ENCODE measurements around the gene SYK. TPM values are rescaled to one million over a fixed set of nuclear protein-coding genes. Genes with fewer than 3 reads are reported as not detected.
A peak's percentile ranks its signal among the peaks of the same experiment; 100 is the strongest.

The SYK gene
- total and polyA plus RNA-seq, 2 donors (not counting 1 experiment from before 2014, with no cell fraction given), result 60.3 to 242 TPM

DNA sequence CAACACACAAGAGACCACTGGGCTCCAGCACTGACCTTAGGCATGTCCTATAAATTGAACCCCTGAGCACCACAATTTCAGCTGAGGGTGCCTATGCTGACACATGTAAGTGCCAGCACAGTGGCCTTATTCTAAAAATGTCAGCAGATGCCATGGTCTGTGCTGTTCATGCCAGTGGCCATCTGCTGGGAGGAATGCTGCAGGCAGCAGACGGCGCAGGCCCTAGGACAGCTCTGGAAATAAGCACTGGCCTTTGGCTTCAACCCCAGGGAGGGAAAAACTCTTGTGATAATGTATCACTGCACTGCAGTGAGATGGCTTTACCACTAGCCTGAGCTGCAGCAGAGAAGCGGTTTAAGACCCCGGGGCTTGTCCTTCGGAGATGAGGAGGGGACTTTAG, 98.5 kb downstream of the SYK start:
- intact Hi-C loops (cut with micrococcal nuclease), result no loop called here
- no peak for ATAC-seq (ENCODE audit: low read depth)
- Histone ChIP-seq H3K4me3 (ENCODE audit: control extremely low read depth in 1 of 5, extremely low read depth in 1 of 5, insufficient read depth in 1 of 5, low read depth in 2 of 5, low read length in 4 of 5) (no peak overlapping the region), H3K4me2 (replicated peaks; ENCODE audit: low read depth, low read length, poor library complexity, severe bottlenecking) (no peak overlapping the region), H4K20me1 (ENCODE audit: control insufficient read depth, insufficient read depth, low read length, poor library complexity, severe bottlenecking) (peaks cover 4% of the 10 kb centered on the region), H3K36me3 (replicated peaks in 1 of 2; ENCODE audit: control extremely low read depth in 1 of 2, control insufficient read depth in 1 of 2, extremely low read depth in 1 of 2, insufficient read depth in 2 of 2, low read length in 1 of 2) (peaks cover 7 to 46% of the 10 kb centered on the region in 2 experiments), H2AFZ (ENCODE audit: insufficient read depth, low read depth, low read length, poor library complexity, severe bottlenecking) (no peak overlapping the region), H3K9me3 (ENCODE audit: control extremely low read depth in 1 of 3, control insufficient read depth in 2 of 3, insufficient read depth in 1 of 3, low read length in 2 of 3) (peaks cover 0 to 3% (median 0%) of the 10 kb centered on the region in 3 donors), H3K9ac (ENCODE audit: low read length) (no peak overlapping the region), H3K4me1 (ENCODE audit: control insufficient read depth in 2 of 2, insufficient read depth in 2 of 2, low read length in 2 of 2) (no peaks in the 10 kb centered on the region), H3K27me3 (replicated peaks in 1 of 4; ENCODE audit: control extremely low read depth in 1 of 4, control insufficient read depth in 3 of 4, insufficient read depth in 4 of 4, low read length in 3 of 4) (no peaks in the 10 kb centered on the region), H3K79me2 (ENCODE audit: control insufficient read depth, insufficient read depth, low read length) (no peaks in the 10 kb centered on the region), H3K27ac (ENCODE audit: low read length in 2 of 2) (no peak overlapping the region)
- Mint-ChIP-seq H3K27me3 (no peaks in the 10 kb centered on the region), H3K4me3 (no peak overlapping the region), H3K9me3 (ENCODE audit: insufficient read depth) (no peaks in the 10 kb centered on the region), H3K4me1 (peaks cover 7% of the 10 kb centered on the region), H3K27ac (no peak overlapping the region)
- ChIA-PET POLR2A (no interaction called here), CTCF (interaction anchor here (1.4 kb wide), 1 partner anchor 15 kb away, joined by 4 read pairs; no protein-coding TSS in a partner anchor)
- TF ChIP-seq, protein P1, sequence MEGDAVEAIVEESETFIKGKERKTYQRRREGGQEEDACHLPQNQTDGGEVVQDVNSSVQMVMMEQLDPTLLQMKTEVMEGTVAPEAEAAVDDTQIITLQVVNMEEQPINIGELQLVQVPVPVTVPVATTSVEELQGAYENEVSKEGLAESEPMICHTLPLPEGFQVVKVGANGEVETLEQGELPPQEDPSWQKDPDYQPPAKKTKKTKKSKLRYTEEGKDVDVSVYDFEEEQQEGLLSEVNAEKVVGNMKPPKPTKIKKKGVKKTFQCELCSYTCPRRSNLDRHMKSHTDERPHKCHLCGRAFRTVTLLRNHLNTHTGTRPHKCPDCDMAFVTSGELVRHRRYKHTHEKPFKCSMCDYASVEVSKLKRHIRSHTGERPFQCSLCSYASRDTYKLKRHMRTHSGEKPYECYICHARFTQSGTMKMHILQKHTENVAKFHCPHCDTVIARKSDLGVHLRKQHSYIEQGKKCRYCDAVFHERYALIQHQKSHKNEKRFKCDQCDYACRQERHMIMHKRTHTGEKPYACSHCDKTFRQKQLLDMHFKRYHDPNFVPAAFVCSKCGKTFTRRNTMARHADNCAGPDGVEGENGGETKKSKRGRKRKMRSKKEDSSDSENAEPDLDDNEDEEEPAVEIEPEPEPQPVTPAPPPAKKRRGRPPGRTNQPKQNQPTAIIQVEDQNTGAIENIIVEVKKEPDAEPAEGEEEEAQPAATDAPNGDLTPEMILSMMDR (IDR thresholded peaks at IDR 0.05), result no peak
- no peak for TF ChIP-seq EZH2 (IDR thresholded peaks at IDR 0.05; ENCODE audit: borderline replicate concordance, insufficient read depth, low read depth, low read length, poor library complexity, severe bottlenecking)
- WGBS (ENCODE audit: insufficient coverage), result 63% methylated on average over 5 of the region's 5 CpGs
- DNase-seq, result no peak

DNA sequence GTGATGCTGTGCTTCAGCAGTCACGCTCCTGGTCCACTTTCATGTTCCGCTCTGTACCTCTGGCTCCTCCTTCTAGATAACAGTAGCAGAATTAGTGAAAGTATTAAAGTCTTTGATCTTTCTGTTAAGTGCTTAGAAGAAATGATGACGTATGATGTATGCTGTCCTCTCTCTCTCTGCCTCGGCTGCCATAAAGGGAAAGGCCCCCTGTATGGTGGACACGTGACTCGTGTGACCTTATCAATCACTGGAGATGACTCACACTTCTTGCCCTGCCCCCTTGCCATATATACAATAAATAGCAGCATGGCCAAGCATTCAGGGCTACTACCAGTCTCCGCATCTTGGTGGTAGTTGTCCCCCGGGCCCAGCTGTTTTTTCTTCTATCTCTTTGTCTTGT, 100.3 kb downstream of the SYK start:
- POLR2A ChIA-PET, result no interaction called here
- no peaks in the 10 kb centered on the region for H3K27me3 ChIP-seq (replicated peaks in 1 of 4; ENCODE audit: control extremely low read depth in 1 of 4, control insufficient read depth in 3 of 4, insufficient read depth in 4 of 4, low read length in 3 of 4)
- peaks cover 0 to 3% (median 0%) of the 10 kb centered on the region in 3 donors for H3K9me3 ChIP-seq (ENCODE audit: control extremely low read depth in 1 of 3, control insufficient read depth in 2 of 3, insufficient read depth in 1 of 3, low read length in 2 of 3)
- intact Hi-C loops (cut with micrococcal nuclease), result no loop called here
- no peaks in the 10 kb centered on the region for H3K4me1 ChIP-seq (ENCODE audit: control insufficient read depth in 2 of 2, insufficient read depth in 2 of 2, low read length in 2 of 2)
- H2AFZ ChIP-seq (ENCODE audit: insufficient read depth, low read depth, low read length, poor library complexity, severe bottlenecking), result no peak overlapping the region
- no peak overlapping the region for H3K4me3 ChIP-seq (ENCODE audit: control extremely low read depth in 1 of 5, extremely low read depth in 1 of 5, insufficient read depth in 1 of 5, low read depth in 2 of 5, low read length in 4 of 5)
- no peak overlapping the region for H3K9ac ChIP-seq (ENCODE audit: low read length)
- no peaks in the 10 kb centered on the region for H3K79me2 ChIP-seq (ENCODE audit: control insufficient read depth, insufficient read depth, low read length)
- WGBS (ENCODE audit: insufficient coverage), result 97% methylated on average over 4 of the region's 8 CpGs
- H4K20me1 ChIP-seq (ENCODE audit: control insufficient read depth, insufficient read depth, low read length, poor library complexity, severe bottlenecking), result no peaks in the 10 kb centered on the region
- no peak for TF ChIP-seq EZH2 (IDR thresholded peaks at IDR 0.05; ENCODE audit: borderline replicate concordance, insufficient read depth, low read depth, low read length, poor library complexity, severe bottlenecking)
- TF ChIP-seq, protein P1 (IDR thresholded peaks at IDR 0.05), result no peak
- peaks cover 5 to 31% of the 10 kb centered on the region in 2 experiments for H3K36me3 ChIP-seq (replicated peaks in 1 of 2; ENCODE audit: control extremely low read depth in 1 of 2, control insufficient read depth in 1 of 2, extremely low read depth in 1 of 2, insufficient read depth in 2 of 2, low read length in 1 of 2)
- no peak overlapping the region for H3K4me2 ChIP-seq (replicated peaks; ENCODE audit: low read depth, low read length, poor library complexity, severe bottlenecking)
- Mint-ChIP-seq H3K27ac (peak overlapping the region; percentile 39), H3K4me3 (no peak overlapping the region), H3K27me3 (no peaks in the 10 kb centered on the region), H3K9me3 (ENCODE audit: insufficient read depth) (no peaks in the 10 kb centered on the region), H3K4me1 (peaks cover 14% of the 10 kb centered on the region)
- ATAC-seq (ENCODE audit: low read depth) (no peak), DNase-seq (no peak)
- no peak overlapping the region for H3K27ac ChIP-seq (ENCODE audit: low read length in 2 of 2)
- CTCF ChIA-PET, result no interaction called here

Measured in B cell (primary cell).